HepG2 (cell line): Measurements from ENCODE around the gene FCHO1. TPM values are rescaled to one million over a fixed set of nuclear protein-coding genes. Genes with fewer than 3 reads are reported as not detected.

Source experiments
- ATF5 ChIP-seq: sonication (generic); formaldehyde crosslinking; IDR thresholded peaks from 2 replicates; pipeline ENCODE4 v1.4.0; 2020; ENCODE audit warnings: mild to moderate bottlenecking, low read depth, missing genetic modification reagents
- ATF7 ChIP-seq, 2 experiments: fragments of 450-650 bp in 1 of 2; sonication (generic) in 1 of 2; formaldehyde crosslinking in 1 of 2; IDR thresholded peaks; 2 replicates each; pipeline versions ENCODE4 v1.4.0 to v1.6.1; 2016 to 2020; ENCODE audit warnings: antibody characterized with exemption in 1 of 2, mild to moderate bottlenecking in 1 of 2, missing genetic modification reagents in 1 of 2
- EED ChIP-seq: sonication (generic); formaldehyde crosslinking; IDR thresholded peaks from 2 replicates; pipeline ENCODE4 v1.5.0; 2020; ENCODE audit warnings: mild to moderate bottlenecking, missing genetic modification reagents
- HNF4G ChIP-seq, 2 experiments: sonication (generic) in 1 of 2; formaldehyde crosslinking in 1 of 2; IDR thresholded peaks; 2 replicates each; pipeline versions ENCODE4 v1.4.0 to v1.6.1; 2011 to 2020; ENCODE audit warnings: borderline replicate concordance in 2 of 2, low read depth in 2 of 2, mild to moderate bottlenecking in 2 of 2, low read length in 1 of 2, missing genetic modification reagents in 1 of 2, moderate library complexity in 1 of 2
- KMT2A ChIP-seq: sonication (generic); formaldehyde crosslinking; IDR thresholded peaks from 2 replicates; pipeline ENCODE4 v1.4.0; 2020; ENCODE audit warnings: missing genetic modification reagents
- MATR3 ChIP-seq: sonication (generic); formaldehyde crosslinking; IDR thresholded peaks from 2 replicates; pipeline ENCODE4 v1.4.0; 2020; ENCODE audit warnings: missing genetic modification reagents
- MEIS2 ChIP-seq: sonication (generic); formaldehyde crosslinking; IDR thresholded peaks from 2 replicates; pipeline ENCODE4 v1.9.0; 2021; ENCODE audit warnings: mild to moderate bottlenecking, missing genetic modification reagents
- NFKBIZ ChIP-seq: IDR thresholded peaks from 2 replicates; pipeline ENCODE4 v1.6.1; 2018; ENCODE audit warnings: missing genetic modification reagents, missing compliant biosample characterization
- NFYC ChIP-seq: IDR thresholded peaks from 2 replicates; pipeline ENCODE4 v1.6.1; 2016; ENCODE audit warnings: missing genetic modification reagents, missing compliant biosample characterization
- PHF8 ChIP-seq: sonication (generic); formaldehyde crosslinking; IDR thresholded peaks from 2 replicates; pipeline ENCODE4 v1.5.0; 2020; ENCODE audit warnings: missing genetic modification reagents
- SIN3A ChIP-seq: IDR thresholded peaks from 2 replicates; pipeline ENCODE4 v1.6.1; 2011; ENCODE audit warnings: low read depth, mild to moderate bottlenecking, control low read depth, low read length, borderline replicate concordance
- TEAD2 ChIP-seq: sonication (generic); formaldehyde crosslinking; IDR thresholded peaks from 2 replicates; pipeline ENCODE4 v1.9.0; 2021; ENCODE audit warnings: missing genetic modification reagents
- TFDP2 ChIP-seq: sonication (generic); formaldehyde crosslinking; IDR thresholded peaks from 2 replicates; pipeline ENCODE4 v1.4.0; 2020; ENCODE audit warnings: missing genetic modification reagents
- THAP8 ChIP-seq: sonication (generic); formaldehyde crosslinking; IDR thresholded peaks from 2 replicates; pipeline ENCODE4 v1.5.1; 2020; ENCODE audit warnings: missing genetic modification reagents, mild to moderate bottlenecking, borderline replicate concordance
- ZBTB14 ChIP-seq: sonication (generic); formaldehyde crosslinking; IDR thresholded peaks from 2 replicates; pipeline ENCODE4 v1.4.0; 2020; ENCODE audit warnings: missing genetic modification reagents
- ZMAT3 ChIP-seq: sonication (generic); formaldehyde crosslinking; conservative IDR thresholded peaks from 2 replicates; pipeline ENCODE4 v1.7.0; 2021; ENCODE audit warnings: missing genetic modification reagents
- ZNF275 ChIP-seq: sonication (generic); formaldehyde crosslinking; IDR thresholded peaks from 2 replicates; pipeline ENCODE4 v1.8.0; 2022; ENCODE audit warnings: missing genetic modification reagents, mild to moderate bottlenecking, inconsistent platforms, borderline replicate concordance
- ZNF3 ChIP-seq: IDR thresholded peaks from 2 replicates; pipeline ENCODE4 v1.7.0; 2017; ENCODE audit warnings: inconsistent platforms
- ZNF709 ChIP-seq: sonication (generic); formaldehyde crosslinking; IDR thresholded peaks from 2 replicates; pipeline ENCODE4 v1.5.0; 2020; ENCODE audit warnings: mild to moderate bottlenecking, missing genetic modification reagents
- ZNF737 ChIP-seq: sonication (generic); formaldehyde crosslinking; IDR thresholded peaks from 2 replicates; pipeline ENCODE4 v1.5.0; 2020; ENCODE audit warnings: missing genetic modification reagents, mild to moderate bottlenecking, borderline replicate concordance
- ZNF83 ChIP-seq: sonication (generic); formaldehyde crosslinking; IDR thresholded peaks from 2 replicates; pipeline ENCODE4 v1.4.0; 2020; ENCODE audit warnings: missing genetic modification reagents, mild to moderate bottlenecking, borderline replicate concordance
- polyA plus RNA-seq, 8 experiments: library from polyadenylated mRNA; depleted of rRNA in 3 of 8; stranded (reverse) in 7 of 8; unstranded in 1 of 8; fragments of >200 nt; fragmentation: Illumina TruSeq in 4 of 8; extraction: Trizol in 4 of 8; gene quantifications; 2 replicates each; pipeline versions ENCODE4 v1.2.1 to v1.2.3, GENCODE V29; 2011 to 2016; ENCODE audit warnings: low read depth in 4 of 8, missing spikeins in 1 of 8, mixed read lengths in 1 of 8; ENCODE audit not compliant: insufficient read depth in 1 of 8
- total RNA-seq, 5 experiments: library from RNA; depleted of rRNA; stranded (reverse); fragments of >200 nt; fragmentation: Illumina TruSeq; extraction: Trizol; gene quantifications; 2 replicates each; pipeline ENCODE4 v1.2.3, GENCODE V29; 2016; ENCODE audit warnings: low read depth in 1 of 5

The FCHO1 gene
- total and polyA plus RNA-seq, 2 of the 13 experiments (the other 11 are each of a cell fraction or from before 2014, with no cell fraction given), result 1.3 to 3.1 TPM

GRCh38 chr19:17765069-17765618 lies 13.9 kb downstream of the FCHO1 start (continued):
- TF ChIP-seq ZBTB14 (CRISPR knock-in tag) (no peak), ZMAT3 (CRISPR knock-in tag) (0 out of 2 replicates have a peak, but pooled peaks have one; percentile 51), NFKBIZ (CRISPR knock-in tag) (no peak), ZNF83 (CRISPR knock-in tag) (no peak), TEAD2 (no peak), TFDP2 (CRISPR knock-in tag) (no peak), NFYC (CRISPR knock-in tag) (no peak), KMT2A (CRISPR knock-in tag) (0 out of 2 replicates have a peak, but pooled peaks have one; percentile 57), PHF8 (CRISPR knock-in tag) (peak; percentile 27; the same call in 1 of the 2 replicates), ZNF3 (CRISPR knock-in tag) (peak; percentile 78), THAP8 (CRISPR knock-in tag) (no peak), ZNF709 (CRISPR knock-in tag) (no peak), MEIS2 (peak; percentile 85; the same call in 1 of the 2 replicates), ZNF275 (no peak), SIN3A (peak; percentile 93), ATF7 (IDR thresholded peaks at IDR 0.05) (no peak), ATF7 (CRISPR knock-in tag; IDR thresholded peaks at IDR 0.05) (no peak), ATF5 (no peak), EED (no peak), MATR3 (CRISPR knock-in tag) (no peak), HNF4G (IDR thresholded peaks at IDR 0.05; ENCODE audit: borderline replicate concordance, low read depth, low read length) (peak; percentile 59; the same call in 1 of the 2 replicates), HNF4G (CRISPR knock-in tag; IDR thresholded peaks at IDR 0.05; ENCODE audit: borderline replicate concordance, low read depth) (no peak; the same call in 1 of the 2 replicates), ZNF737 (CRISPR knock-in tag) (no peak)
